Ovary (tissue), 9 donors: ENCODE data around the gene RPL38. TPM values are rescaled to one million over a fixed set of nuclear protein-coding genes. Genes with fewer than 3 reads are reported as not detected.

Experiments used
- DNase-seq, 5 donors: peaks; one replicate each; pipeline ENCODE4 v3.0.0-alpha.2; 2019 to 2020
- H3K27ac ChIP-seq, 2 donors: fragments of 200-600 bp; one replicate each; pipeline versions ENCODE4 v1.5.1 to v1.8.0; 2019 to 2022
- H3K27me3 ChIP-seq: fragments of 200-600 bp; one replicate; pipeline ENCODE4 v1.8.0; 2022
- H3K36me3 ChIP-seq: fragments of 200-600 bp; sonication (generic); one replicate; pipeline ENCODE4 v1.5.1; 2019
- H3K4me1 ChIP-seq: one replicate; pipeline ENCODE4 v1.8.1; 2013; ENCODE audit warnings: mild to moderate bottlenecking, moderate library complexity; ENCODE audit not compliant: insufficient read depth
- H3K4me3 ChIP-seq: fragments of 200-600 bp; sonication (generic); one replicate; pipeline ENCODE4 v1.5.1; 2017
- H3K9me3 ChIP-seq, 2 donors: fragments of 200-600 bp in 1 of 2; sonication (generic) in 1 of 2; one replicate each; pipeline versions ENCODE4 v1.5.1 to v1.8.1; 2013 to 2019; ENCODE audit warnings: mild to moderate bottlenecking in 1 of 2, moderate library complexity in 1 of 2
- CTCF ChIP-seq, 3 donors: fragments of 450-650 bp in 2 of 3; fragments of 200-600 bp in 1 of 3; IDR thresholded peaks; one replicate each; pipeline versions ENCODE4 v1.5.1 to v1.8.0; 2016 to 2022; ENCODE audit warnings: antibody characterized with exemption in 3 of 3, mild to moderate bottlenecking in 1 of 3
- EP300 ChIP-seq: sonication (generic); formaldehyde crosslinking; IDR thresholded peaks from one replicate; pipeline ENCODE4 v1.6.1; 2017; ENCODE audit warnings: antibody characterized with exemption
- POLR2A ChIP-seq: fragments of 450-650 bp; IDR thresholded peaks from one replicate; pipeline ENCODE4 v1.6.1; 2017; ENCODE audit warnings: antibody characterized with exemption, mild to moderate bottlenecking, moderate library complexity
- WGBS, 3 donors: extraction: QIAGEN DNeasy Blood & Tissue Kit in 1 of 3; methylation state at CpG; one replicate each; pipeline versions ENCODE4 v1.1.5 to v1.1.7; 2013 to 2017; 5-methylcytosine and 5-hydroxymethylcytosine counted together
- intact Hi-C, 4 donors: fragments of 100-400 bp; cut with DNase I; formaldehyde crosslinking; loops; one replicate each; pipeline versions ENCODE4 v1.11.0 to v1.15.1; 2022 to 2023
- polyA plus RNA-seq, 2 donors: library from polyadenylated mRNA; stranded (reverse); fragments of 200-250 nt in 1 of 2; fragments of 350-450 nt in 1 of 2; fragmentation: Illumina TruSeq in 1 of 2; extraction: RNeasy Lipid Tissue Mini Kit (QIAGEN cat#74804) in 1 of 2; gene quantifications; one replicate each; pipeline ENCODE4 v1.2.3, GENCODE V29; 2013 to 2014
- total RNA-seq, 7 donors: library from RNA; depleted of rRNA in 2 of 7; stranded (reverse); fragments of >200 nt in 2 of 7; fragmentation: NEBNext Ultra II Directional in 3 of 7; extraction: Animal tissue kit (Norgen Biotek cat#: 25700) in 3 of 7; gene quantifications; one replicate each; pipeline versions ENCODE4 v1.1.0 to v1.2.4, GENCODE V29; 2016 to 2023
- donor health status: DM: no; HTN: no; CAD: no; lungs with moderate emphysema.
- donor health status: DM: no; HTN: no; CAD: no.
- donor health status: Bipolar disorder and iron deficiency.
- donor health status: DM: yes; HTN: yes; CAD: no.
- donor health status: DM: no; HTN: no; CAD: no.
- donor health status: DM: yes; HTN: yes; CAD: no.

RPL38 gene
- total and polyA plus RNA-seq, 9 donors: 861 to 2,696 (median 1,849) TPM

- Histone ChIP-seq H3K27ac (no peak overlapping the region), H3K4me1 (no peaks in the 10 kb centered on the region), H3K27me3 (no peaks in the 10 kb centered on the region), H3K9me3 (peaks cover 0 to 3% of the 10 kb centered on the region in 2 donors), H3K4me3 (no peak overlapping the region), H3K36me3 (no peaks in the 10 kb centered on the region)
- DNase-seq: no peak
- WGBS, 3 donors: 74 to 86% (median 79%) methylated on average over 1 of the region's 1 CpG
- no peak for TF ChIP-seq CTCF (IDR thresholded peaks at IDR 0.05)
- no peak for TF ChIP-seq EP300
- TF ChIP-seq POLR2A: no peak
- intact Hi-C loops: no loop called here
Measured at GRCh38 chr17:74170924-74171323, 32.6 kb upstream of the RPL38 start.

- Histone ChIP-seq H3K9me3 (no peaks in the 10 kb centered on the region), H3K4me3 (no peak overlapping the region), H3K27me3 (no peaks in the 10 kb centered on the region), H3K36me3 (no peaks in the 10 kb centered on the region), H3K4me1 (no peaks in the 10 kb centered on the region), H3K27ac (no peak overlapping the region)
- no peak for DNase-seq
- TF ChIP-seq POLR2A (no peak), CTCF (IDR thresholded peaks at IDR 0.05) (no peak), EP300 (no peak)
- 39 to 56% (median 52%) methylated on average over 3 of the region's 3 CpGs for WGBS, 3 donors
- intact Hi-C loops: no loop called here
Measured at GRCh38 chr17:74172700-74173099, 30.8 kb upstream of the RPL38 start.

- WGBS, 3 donors: 37 to 44% (median 42%) methylated on average over 10 of the region's 10 CpGs
- TF ChIP-seq EP300 (no peak), CTCF (IDR thresholded peaks at IDR 0.05) (peak in 2 of 3 donors; percentile 35 to 39)
- Histone ChIP-seq H3K36me3 (no peaks in the 10 kb centered on the region), H3K9me3 (no peaks in the 10 kb centered on the region), H3K27ac (no peak overlapping the region), H3K4me3 (no peak overlapping the region), H3K27me3 (no peaks in the 10 kb centered on the region), H3K4me1 (no peaks in the 10 kb centered on the region)
- intact Hi-C loops: loop anchor here (5.0 kb wide), 3 partner anchors 739 to 749 kb away; no protein-coding TSS in a partner anchor
- DNase-seq: peak; percentile 24 to 62 (median 31)
Measured at GRCh38 chr17:74176546-74177001, 26.9 kb upstream of the RPL38 start.

GRCh38 chr17:74177018-74177450 is 26.4 kb upstream of the RPL38 start:
- Histone ChIP-seq H3K27ac (no peak overlapping the region), H3K9me3 (no peaks in the 10 kb centered on the region), H3K4me3 (no peak overlapping the region), H3K36me3 (no peaks in the 10 kb centered on the region), H3K27me3 (no peaks in the 10 kb centered on the region), H3K4me1 (no peaks in the 10 kb centered on the region)
- DNase-seq: no peak
- WGBS, 3 donors: 12 to 27% (median 15%) methylated on average over 1 of the region's 1 CpG
- intact Hi-C loops: loop anchor here (5.0 kb wide), 3 partner anchors 740 to 750 kb away; no protein-coding TSS in a partner anchor
- no peak for TF ChIP-seq POLR2A
- no peak for TF ChIP-seq CTCF (IDR thresholded peaks at IDR 0.05)
- no peak for TF ChIP-seq EP300
